ENCODE measurements around the gene MCM8.

The MCM8 gene

GRCh38 chr20:5950271-5951031 is at the start of gene MCM8, which contains the start of gene TRMT6:
MCM8 (plus strand) TSS chr20:5950652; CDS start chr20:5952016, 1,364 bp downstream.
TRMT6 (minus strand) TSS chr20:5950533; CDS start chr20:5950405, 128 bp downstream.
- no peaks in the 10 kb centered on the region for H3K27me3 ChIP-seq (ENCODE audit: control insufficient read depth in 2 of 2, insufficient read depth in 2 of 2, low read length in 2 of 2)
- H3K9ac ChIP-seq (ENCODE audit: low read depth in 1 of 2, low read length in 2 of 2) = peak within 1 kb of the TSS; percentile 66 to 70
- H3K36me3 ChIP-seq (ENCODE audit: control insufficient read depth in 2 of 2, insufficient read depth in 2 of 2, low read length in 2 of 2) = peaks cover 4 to 14% of the 10 kb centered on the region in 2 donors
- H3K9me3 ChIP-seq (ENCODE audit: control insufficient read depth in 2 of 2, low read length in 2 of 2) = no peaks in the 10 kb centered on the region
- H3K4me3 ChIP-seq (ENCODE audit: low read length in 2 of 2) = peak within 1 kb of the TSS; percentile 85 to 96
- peak within 1 kb of the TSS; percentile 45 to 65 for H3K27ac ChIP-seq (ENCODE audit: low read depth in 2 of 2, low read length in 2 of 2)
- H3K4me1 ChIP-seq (ENCODE audit: control insufficient read depth in 2 of 2, insufficient read depth in 2 of 2, low read length in 2 of 2) = peaks cover 14 to 15% of the 10 kb centered on the region in 2 donors

GRCh38 chr20:5900908-5901307 is 49.5 kb upstream of the MCM8 start:
- Histone ChIP-seq H3K9me3 (ENCODE audit: control insufficient read depth in 2 of 2, low read length in 2 of 2) (no peaks in the 10 kb centered on the region), H3K27me3 (ENCODE audit: control insufficient read depth in 2 of 2, insufficient read depth in 2 of 2, low read length in 2 of 2) (no peaks in the 10 kb centered on the region), H3K27ac (ENCODE audit: low read depth in 2 of 2, low read length in 2 of 2) (no peak overlapping the region), H3K36me3 (ENCODE audit: control insufficient read depth in 2 of 2, insufficient read depth in 2 of 2, low read length in 2 of 2) (no peaks in the 10 kb centered on the region), H3K4me1 (ENCODE audit: control insufficient read depth in 2 of 2, insufficient read depth in 2 of 2, low read length in 2 of 2) (no peaks in the 10 kb centered on the region), H3K4me3 (ENCODE audit: low read length in 2 of 2) (no peak overlapping the region), H3K9ac (ENCODE audit: low read depth in 1 of 2, low read length in 2 of 2) (no peak overlapping the region)

DNA sequence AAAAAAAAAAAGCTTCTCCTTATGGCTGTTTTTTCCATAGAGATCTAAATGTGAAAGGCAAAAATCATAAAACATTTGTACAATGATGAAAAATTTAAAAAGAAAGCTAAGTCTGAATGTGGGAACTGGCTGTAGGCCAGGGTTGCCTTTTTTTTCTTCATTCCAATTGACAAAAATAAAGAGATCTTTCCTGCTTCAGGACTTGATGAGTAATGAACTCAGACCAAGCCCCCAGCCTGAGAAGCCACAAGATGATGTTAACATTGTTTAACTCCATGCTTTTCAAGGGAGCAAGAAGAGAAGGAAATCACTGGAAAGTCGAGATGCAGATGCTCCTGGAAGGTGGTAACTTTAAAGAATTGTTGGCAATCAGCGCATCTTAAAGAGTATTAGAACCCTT is 41.5 kb upstream of the MCM8 start:
- Histone ChIP-seq H3K9me3 (ENCODE audit: control insufficient read depth in 2 of 2, low read length in 2 of 2) (no peaks in the 10 kb centered on the region), H3K27ac (ENCODE audit: low read depth in 2 of 2, low read length in 2 of 2) (no peak overlapping the region), H3K4me3 (ENCODE audit: low read length in 2 of 2) (no peak overlapping the region), H3K36me3 (ENCODE audit: control insufficient read depth in 2 of 2, insufficient read depth in 2 of 2, low read length in 2 of 2) (no peaks in the 10 kb centered on the region), H3K9ac (ENCODE audit: low read depth in 1 of 2, low read length in 2 of 2) (no peak overlapping the region), H3K27me3 (ENCODE audit: control insufficient read depth in 2 of 2, insufficient read depth in 2 of 2, low read length in 2 of 2) (peaks cover 9 to 14% of the 10 kb centered on the region in 2 donors), H3K4me1 (ENCODE audit: control insufficient read depth in 2 of 2, insufficient read depth in 2 of 2, low read length in 2 of 2) (peaks cover 0 to 3% of the 10 kb centered on the region in 2 donors)

DNA sequence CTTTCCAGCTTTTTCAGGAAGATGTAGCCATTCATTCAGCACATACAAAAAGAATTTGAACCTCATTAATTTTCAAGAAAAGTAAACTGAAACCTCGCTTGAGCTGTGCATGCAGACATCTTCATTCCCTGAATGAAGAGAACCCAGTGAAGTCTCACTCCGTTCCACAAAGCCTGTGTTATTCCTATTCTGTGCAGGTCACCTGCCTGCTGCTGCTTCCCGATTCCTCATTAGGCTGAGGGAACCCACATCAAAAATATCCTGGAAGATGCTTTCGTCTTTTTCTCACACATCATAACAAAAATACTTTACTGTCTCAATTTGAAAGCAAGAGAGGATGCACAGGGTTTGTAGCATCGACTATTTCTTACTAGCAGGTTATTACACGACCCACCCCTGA is 40.3 kb upstream of the MCM8 start:
- Histone ChIP-seq H3K9ac (ENCODE audit: low read depth in 1 of 2, low read length in 2 of 2) (no peak overlapping the region), H3K27me3 (ENCODE audit: control insufficient read depth in 2 of 2, insufficient read depth in 2 of 2, low read length in 2 of 2) (peaks cover 9 to 14% of the 10 kb centered on the region in 2 donors), H3K36me3 (ENCODE audit: control insufficient read depth in 2 of 2, insufficient read depth in 2 of 2, low read length in 2 of 2) (no peaks in the 10 kb centered on the region), H3K4me1 (ENCODE audit: control insufficient read depth in 2 of 2, insufficient read depth in 2 of 2, low read length in 2 of 2) (peaks cover 0 to 3% of the 10 kb centered on the region in 2 donors), H3K9me3 (ENCODE audit: control insufficient read depth in 2 of 2, low read length in 2 of 2) (no peaks in the 10 kb centered on the region), H3K27ac (ENCODE audit: low read depth in 2 of 2, low read length in 2 of 2) (no peak overlapping the region), H3K4me3 (ENCODE audit: low read length in 2 of 2) (no peak overlapping the region)

DNA sequence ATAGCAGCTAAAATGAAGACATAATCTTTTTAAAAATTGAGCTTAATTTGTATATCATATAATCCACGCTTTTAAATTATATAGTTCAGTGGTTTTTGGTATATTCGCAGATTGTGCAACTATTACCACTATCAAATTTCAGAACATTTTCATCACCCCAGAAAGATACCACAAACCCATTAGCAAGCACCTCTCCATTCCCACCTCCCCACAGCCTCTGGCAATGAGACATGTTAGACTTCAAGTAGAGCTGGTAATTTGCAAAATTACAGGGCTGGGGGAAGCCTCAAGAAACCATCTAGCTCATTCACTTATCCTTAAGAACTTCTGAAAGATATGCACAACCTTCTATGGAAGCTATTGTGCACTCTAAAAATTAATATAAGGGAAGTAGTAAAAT is 37.3 kb upstream of the MCM8 start:
- Histone ChIP-seq H3K9me3 (ENCODE audit: control insufficient read depth in 2 of 2, low read length in 2 of 2) (no peaks in the 10 kb centered on the region), H3K4me1 (ENCODE audit: control insufficient read depth in 2 of 2, insufficient read depth in 2 of 2, low read length in 2 of 2) (peaks cover 0 to 3% of the 10 kb centered on the region in 2 donors), H3K9ac (ENCODE audit: low read depth in 1 of 2, low read length in 2 of 2) (no peak overlapping the region), H3K4me3 (ENCODE audit: low read length in 2 of 2) (no peak overlapping the region), H3K27ac (ENCODE audit: low read depth in 2 of 2, low read length in 2 of 2) (no peak overlapping the region), H3K36me3 (ENCODE audit: control insufficient read depth in 2 of 2, insufficient read depth in 2 of 2, low read length in 2 of 2) (no peaks in the 10 kb centered on the region), H3K27me3 (ENCODE audit: control insufficient read depth in 2 of 2, insufficient read depth in 2 of 2, low read length in 2 of 2) (peaks cover 9 to 14% of the 10 kb centered on the region in 2 donors)

DNA sequence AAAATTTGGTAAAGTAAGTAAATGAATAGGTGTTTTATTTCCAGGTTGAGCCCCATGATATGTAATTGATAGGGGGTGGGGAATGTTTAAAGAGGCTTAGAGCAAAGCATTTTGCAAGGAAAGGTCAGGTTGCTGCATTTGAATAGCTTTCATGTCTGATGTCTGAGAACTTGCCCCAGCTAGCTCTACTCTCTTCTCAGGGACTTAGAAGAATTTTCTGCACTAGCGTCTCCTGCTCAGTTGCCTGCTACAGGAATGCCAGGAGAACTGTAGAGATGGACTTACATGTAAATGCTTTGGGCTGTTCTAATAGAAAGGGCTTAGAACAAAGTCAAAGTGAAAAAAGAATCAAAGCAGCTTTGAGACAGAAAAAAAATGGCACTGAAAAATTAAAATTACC is 35.6 kb upstream of the MCM8 start:
- Histone ChIP-seq H3K9ac (ENCODE audit: low read depth in 1 of 2, low read length in 2 of 2) (no peak overlapping the region), H3K27ac (ENCODE audit: low read depth in 2 of 2, low read length in 2 of 2) (no peak overlapping the region), H3K36me3 (ENCODE audit: control insufficient read depth in 2 of 2, insufficient read depth in 2 of 2, low read length in 2 of 2) (no peaks in the 10 kb centered on the region), H3K27me3 (ENCODE audit: control insufficient read depth in 2 of 2, insufficient read depth in 2 of 2, low read length in 2 of 2) (peaks cover 9 to 14% of the 10 kb centered on the region in 2 donors), H3K4me1 (ENCODE audit: control insufficient read depth in 2 of 2, insufficient read depth in 2 of 2, low read length in 2 of 2) (peaks cover 0 to 3% of the 10 kb centered on the region in 2 donors), H3K4me3 (ENCODE audit: low read length in 2 of 2) (no peak overlapping the region), H3K9me3 (ENCODE audit: control insufficient read depth in 2 of 2, low read length in 2 of 2) (no peaks in the 10 kb centered on the region)

DNA sequence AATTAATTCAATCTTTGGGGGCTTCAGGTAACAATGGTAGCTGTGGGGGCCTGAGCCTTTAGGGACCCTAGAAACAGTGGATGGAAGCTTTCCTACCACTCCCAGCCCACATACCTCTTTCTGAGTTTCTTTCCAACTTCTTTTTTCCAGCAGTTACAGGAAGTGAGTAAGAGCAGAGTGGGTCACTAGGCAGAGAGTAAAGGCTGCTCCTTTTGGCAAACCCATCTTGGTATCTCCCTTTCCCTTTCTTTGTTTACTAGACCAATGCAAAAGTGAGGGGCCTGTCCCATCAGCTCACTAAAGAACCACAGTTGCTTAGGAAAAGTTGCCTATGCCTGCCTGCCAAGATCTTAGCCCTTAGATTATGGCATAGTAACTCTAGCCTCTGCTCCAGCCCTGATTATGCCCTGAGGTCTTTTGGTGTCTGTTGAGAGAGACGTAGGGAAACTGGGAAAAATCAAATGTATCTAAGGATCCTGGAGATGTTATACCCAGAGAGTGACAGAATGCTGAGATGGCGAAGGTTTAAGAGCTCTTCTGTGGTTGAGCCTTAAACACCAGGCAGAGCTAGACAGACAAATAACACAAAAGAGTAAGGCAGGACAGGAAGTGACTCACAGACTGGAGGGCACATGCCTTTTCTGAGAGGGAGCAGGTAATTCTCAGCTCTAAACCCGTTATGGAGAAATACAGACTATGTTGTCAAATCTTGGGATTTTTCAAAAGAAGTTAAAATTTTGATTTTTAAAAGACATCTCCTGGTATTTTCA is 31.4 kb upstream of the MCM8 start:
- H3K9ac ChIP-seq (ENCODE audit: low read depth in 1 of 2, low read length in 2 of 2) = no peak overlapping the region
- no peaks in the 10 kb centered on the region for H3K9me3 ChIP-seq (ENCODE audit: control insufficient read depth in 2 of 2, low read length in 2 of 2)
- no peaks in the 10 kb centered on the region for H3K4me1 ChIP-seq (ENCODE audit: control insufficient read depth in 2 of 2, insufficient read depth in 2 of 2, low read length in 2 of 2)
- H3K27ac ChIP-seq (ENCODE audit: low read depth in 2 of 2, low read length in 2 of 2) = no peak overlapping the region
- H3K36me3 ChIP-seq (ENCODE audit: control insufficient read depth in 2 of 2, insufficient read depth in 2 of 2, low read length in 2 of 2) = no peaks in the 10 kb centered on the region
- H3K4me3 ChIP-seq (ENCODE audit: low read length in 2 of 2) = no peak overlapping the region
- no peaks in the 10 kb centered on the region for H3K27me3 ChIP-seq (ENCODE audit: control insufficient read depth in 2 of 2, insufficient read depth in 2 of 2, low read length in 2 of 2)

DNA sequence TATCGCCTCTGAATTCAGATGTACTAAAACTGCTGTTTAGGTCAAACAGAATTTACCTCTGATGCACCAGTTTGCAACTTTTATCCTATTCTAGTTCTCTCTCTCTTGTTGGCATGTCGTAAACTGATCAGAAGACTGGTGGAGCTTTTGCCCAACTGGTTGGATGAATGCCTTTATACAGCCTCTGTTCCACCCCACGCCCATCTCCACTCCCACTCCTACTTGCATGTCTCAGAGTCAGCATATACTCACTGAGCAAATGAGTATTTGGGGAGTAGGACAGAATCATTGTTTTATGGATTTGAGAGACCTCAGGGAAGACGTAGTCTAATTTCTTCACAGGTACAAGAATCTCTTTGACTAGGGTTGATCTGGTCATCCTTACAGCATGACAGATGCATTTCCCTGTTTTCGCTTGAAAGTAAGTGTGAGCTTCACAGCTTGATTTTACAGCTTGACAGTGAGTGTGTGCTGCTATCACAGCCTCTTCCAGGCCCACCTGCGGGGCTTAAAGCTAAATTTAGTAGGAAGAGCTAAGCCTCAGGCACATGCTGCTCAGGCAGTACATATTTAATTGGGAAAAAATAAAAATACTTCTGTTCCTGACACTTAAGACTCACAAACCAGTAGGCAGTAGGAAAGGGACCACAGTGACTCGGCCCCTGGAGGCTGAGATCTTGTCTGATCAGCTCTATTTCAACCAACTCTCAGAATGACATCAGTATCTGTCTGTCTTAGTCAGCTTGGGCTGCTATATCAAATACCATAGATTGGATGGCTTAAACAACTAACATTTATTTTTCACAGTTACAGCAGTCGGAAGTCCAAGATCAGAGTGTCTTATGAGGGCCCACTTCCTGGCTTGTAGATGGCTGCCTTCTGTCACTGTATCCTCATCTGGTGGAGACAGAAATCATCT is 30.6 kb upstream of the MCM8 start:
- Histone ChIP-seq H3K36me3 (ENCODE audit: control insufficient read depth in 2 of 2, insufficient read depth in 2 of 2, low read length in 2 of 2) (no peaks in the 10 kb centered on the region), H3K9ac (ENCODE audit: low read depth in 1 of 2, low read length in 2 of 2) (no peak overlapping the region), H3K27ac (ENCODE audit: low read depth in 2 of 2, low read length in 2 of 2) (no peak overlapping the region), H3K4me1 (ENCODE audit: control insufficient read depth in 2 of 2, insufficient read depth in 2 of 2, low read length in 2 of 2) (no peaks in the 10 kb centered on the region), H3K4me3 (ENCODE audit: low read length in 2 of 2) (no peak overlapping the region), H3K27me3 (ENCODE audit: control insufficient read depth in 2 of 2, insufficient read depth in 2 of 2, low read length in 2 of 2) (no peaks in the 10 kb centered on the region), H3K9me3 (ENCODE audit: control insufficient read depth in 2 of 2, low read length in 2 of 2) (no peaks in the 10 kb centered on the region)

GRCh38 chr20:5920581-5920980 is 29.9 kb upstream of the MCM8 start:
- no peaks in the 10 kb centered on the region for H3K4me1 ChIP-seq (ENCODE audit: control insufficient read depth in 2 of 2, insufficient read depth in 2 of 2, low read length in 2 of 2)
- no peak overlapping the region for H3K9ac ChIP-seq (ENCODE audit: low read depth in 1 of 2, low read length in 2 of 2)
- no peak overlapping the region for H3K4me3 ChIP-seq (ENCODE audit: low read length in 2 of 2)
- H3K27me3 ChIP-seq (ENCODE audit: control insufficient read depth in 2 of 2, insufficient read depth in 2 of 2, low read length in 2 of 2) = no peaks in the 10 kb centered on the region
- H3K9me3 ChIP-seq (ENCODE audit: control insufficient read depth in 2 of 2, low read length in 2 of 2) = no peaks in the 10 kb centered on the region
- no peaks in the 10 kb centered on the region for H3K36me3 ChIP-seq (ENCODE audit: control insufficient read depth in 2 of 2, insufficient read depth in 2 of 2, low read length in 2 of 2)
- no peak overlapping the region for H3K27ac ChIP-seq (ENCODE audit: low read depth in 2 of 2, low read length in 2 of 2)

Data from mucosa of rectum (tissue), 2 donors.